Sigmoid colon (tissue), 7 donors: ENCODE measurements around the gene ATP1A1. TPM values are rescaled to one million over a fixed set of nuclear protein-coding genes. Genes with fewer than 3 reads are reported as not detected.

Experiments
- DNase-seq: peaks from one replicate; pipeline ENCODE4 v3.0.0-alpha.2; 2019
- H3K27ac ChIP-seq, 4 donors: fragments of 200-600 bp; sonication (generic); one replicate each; pipeline ENCODE4 v1.5.1; 2016 to 2019; ENCODE audit warnings: mild to moderate bottlenecking in 1 of 4
- H3K27me3 ChIP-seq, 3 donors: fragments of 200-600 bp; sonication (generic); one replicate each; pipeline ENCODE4 v1.5.1; 2019; ENCODE audit warnings: mild to moderate bottlenecking in 1 of 3
- H3K36me3 ChIP-seq, 4 donors: fragments of 200-600 bp; sonication (generic); one replicate each; pipeline ENCODE4 v1.5.1; 2016 to 2019
- H3K4me1 ChIP-seq, 4 donors: fragments of 200-600 bp; sonication (generic); one replicate each; pipeline ENCODE4 v1.5.1; 2017 to 2019
- H3K4me3 ChIP-seq, 4 donors: fragments of 200-600 bp; sonication (generic); one replicate each; pipeline ENCODE4 v1.5.1; 2017 to 2019; ENCODE audit warnings: mild to moderate bottlenecking in 2 of 4, moderate library complexity in 1 of 4
- H3K9me3 ChIP-seq, 4 donors: fragments of 200-600 bp in 3 of 4; sonication (generic) in 3 of 4; one replicate each; pipeline versions ENCODE4 v1.5.1 to v1.6.1; 2013 to 2019
- CTCF ChIP-seq, 4 experiments: fragments of 450-650 bp in 3 of 4; fragments of 200-600 bp in 1 of 4; IDR thresholded peaks; one replicate each; pipeline ENCODE4 v1.5.1; 2016 to 2019; ENCODE audit warnings: antibody characterized with exemption in 4 of 4, mild to moderate bottlenecking in 3 of 4, moderate library complexity in 2 of 4
- EP300 ChIP-seq, 4 donors: sonication (generic); formaldehyde crosslinking; IDR thresholded peaks; one replicate each; pipeline ENCODE4 v1.6.1; 2017; ENCODE audit warnings: antibody characterized with exemption in 4 of 4
- POLR2A ChIP-seq, 2 donors: fragments of 450-650 bp; IDR thresholded peaks; one replicate each; pipeline ENCODE4 v1.6.1; 2016; ENCODE audit warnings: antibody characterized with exemption in 2 of 2, mild to moderate bottlenecking in 2 of 2, moderate library complexity in 2 of 2
- POLR2AphosphoS5 ChIP-seq, 4 donors: sonication (generic); formaldehyde crosslinking; IDR thresholded peaks; one replicate each; pipeline ENCODE4 v1.6.1; 2017; ENCODE audit warnings: antibody characterized with exemption in 4 of 4
- WGBS, 2 donors: extraction: QIAGEN DNeasy Blood & Tissue Kit; methylation state at CpG; one replicate each; pipeline ENCODE4 v1.1.7; 2013; 5-methylcytosine and 5-hydroxymethylcytosine counted together
- intact Hi-C: fragments of 100-400 bp; cut with DNase I; formaldehyde crosslinking; loops from one replicate; pipeline ENCODE4 v1.15.1; 2023
- polyA plus RNA-seq, 3 donors: library from polyadenylated mRNA; stranded (reverse); fragments of 200-250 nt; gene quantifications; one replicate each; pipeline ENCODE4 v1.2.3, GENCODE V29; 2013
- total RNA-seq, 4 donors: library from RNA; depleted of rRNA; stranded (reverse); fragments of >200 nt; gene quantifications; one replicate each; pipeline ENCODE4 v1.1.0, GENCODE V29; 2016
- donor health status: healthy with polysubstance abuse.
- donor health status: Bipolar disorder and iron deficiency.
- donor health status: healthy.

Gene ATP1A1
- total and polyA plus RNA-seq, 7 donors: 88.6 to 1,099 (median 101) TPM

GRCh38 chr1:116372191-116372590 is 853 bp upstream of the ATP1A1 start:
- peaks cover 0 to 39% (median 33%) of the 10 kb centered on the region in 4 donors for H3K4me1 ChIP-seq
- WGBS, 2 donors: 14 to 29% methylated on average over 11 of the region's 11 CpGs
- H3K9me3 ChIP-seq: no peaks in the 10 kb centered on the region
- DNase-seq: no peak
- TF ChIP-seq EP300 (IDR thresholded peaks at IDR 0.05) (no peak), POLR2A (IDR thresholded peaks at IDR 0.05) (no peak), POLR2AphosphoS5 (IDR thresholded peaks at IDR 0.05) (no peak), CTCF (IDR thresholded peaks at IDR 0.05) (no peak)
- H3K27ac ChIP-seq: peak overlapping the region; percentile 80 to 98 (median 95)
- intact Hi-C loops: loop anchor here (10.0 kb wide), 2 partner anchors 207 to 543 kb away; no protein-coding TSS in a partner anchor
- no peaks in the 10 kb centered on the region for H3K36me3 ChIP-seq
- H3K27me3 ChIP-seq: no peaks in the 10 kb centered on the region
- H3K4me3 ChIP-seq: peak overlapping the region in 3 of 4 donors; percentile 63 to 99 (median 98)

GRCh38 chr1:116373431-116374352 is 648 bp downstream of the ATP1A1 start:
- 1% methylated on average over 84 of the region's 84 CpGs for WGBS, 2 donors
- DNase-seq: peak; percentile 88
- Histone ChIP-seq H3K9me3 (no peaks in the 10 kb centered on the region), H3K36me3 (no peaks in the 10 kb centered on the region), H3K27me3 (no peaks in the 10 kb centered on the region), H3K27ac (peak overlapping the region; percentile 80 to 98 (median 95)), H3K4me1 (peaks cover 0 to 53% (median 48%) of the 10 kb centered on the region in 4 donors), H3K4me3 (peak overlapping the region; percentile 63 to 99 (median 96))
- TF ChIP-seq EP300 (IDR thresholded peaks at IDR 0.05) (peak in 1 of 4 donors; percentile 2), POLR2A (IDR thresholded peaks at IDR 0.05) (peak; percentile 23 to 56), CTCF (IDR thresholded peaks at IDR 0.05) (no peak), POLR2AphosphoS5 (IDR thresholded peaks at IDR 0.05) (peak in 3 of 4 donors; percentile 69 to 74 (median 73))
- intact Hi-C loops: loop anchor here (10.0 kb wide), 2 partner anchors 209 to 541 kb away; no protein-coding TSS in a partner anchor

DNA sequence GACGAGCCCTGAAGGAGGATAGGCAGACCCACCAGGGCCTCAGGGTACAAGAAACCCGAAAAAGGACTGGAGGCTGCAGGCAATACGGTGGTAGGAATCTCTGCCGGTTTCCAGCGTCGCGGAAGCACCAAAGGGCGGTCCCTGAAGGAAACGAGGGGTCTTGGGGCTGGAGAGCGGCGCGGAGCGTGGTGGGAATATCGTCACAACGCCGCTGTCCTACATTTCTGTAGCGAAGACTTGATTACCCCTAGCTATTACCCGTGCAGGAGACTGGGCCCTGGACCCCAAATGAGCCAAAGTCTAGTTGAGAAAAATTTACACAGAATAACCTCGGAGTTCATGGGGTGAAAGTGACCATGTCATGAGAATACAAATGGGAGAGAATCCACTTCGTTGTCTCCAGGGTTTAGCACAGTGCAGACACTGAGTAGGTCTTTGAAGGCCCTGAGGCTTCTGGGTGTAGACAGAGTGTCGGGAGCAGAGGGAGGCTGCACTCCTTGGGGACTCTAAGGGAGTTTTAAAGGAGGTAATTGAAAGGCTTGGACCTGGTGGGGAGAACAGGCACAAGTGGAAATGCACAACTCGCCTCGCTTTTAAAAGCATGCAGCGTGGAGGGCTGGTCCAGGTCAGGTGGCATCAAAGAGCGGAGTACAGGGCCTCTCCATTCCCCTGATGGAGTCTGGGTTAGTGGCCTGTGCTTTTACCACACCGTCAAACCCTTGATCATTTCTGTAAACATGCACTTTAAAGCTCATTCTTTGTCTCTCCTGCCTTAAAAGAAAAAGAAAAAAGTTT is 1.5 kb downstream of the ATP1A1 start:
- no peak for DNase-seq
- H3K27me3 ChIP-seq: no peaks in the 10 kb centered on the region
- H3K36me3 ChIP-seq: no peaks in the 10 kb centered on the region
- peak overlapping the region; percentile 80 to 98 (median 95) for H3K27ac ChIP-seq
- intact Hi-C loops: loop anchor here (5.0 to 10.0 kb wide), 3 partner anchors 198 to 540 kb away; partner anchors contain the start of gene CD58
- TF ChIP-seq EP300 (IDR thresholded peaks at IDR 0.05) (no peak), POLR2A (IDR thresholded peaks at IDR 0.05) (no peak), POLR2AphosphoS5 (IDR thresholded peaks at IDR 0.05) (no peak), CTCF (IDR thresholded peaks at IDR 0.05) (no peak)
- H3K4me3 ChIP-seq: peak overlapping the region; percentile 63 to 99 (median 96)
- peaks cover 0 to 62% (median 57%) of the 10 kb centered on the region in 4 donors for H3K4me1 ChIP-seq
- 4 to 19% methylated on average over 26 of the region's 26 CpGs for WGBS, 2 donors
- no peaks in the 10 kb centered on the region for H3K9me3 ChIP-seq

DNA sequence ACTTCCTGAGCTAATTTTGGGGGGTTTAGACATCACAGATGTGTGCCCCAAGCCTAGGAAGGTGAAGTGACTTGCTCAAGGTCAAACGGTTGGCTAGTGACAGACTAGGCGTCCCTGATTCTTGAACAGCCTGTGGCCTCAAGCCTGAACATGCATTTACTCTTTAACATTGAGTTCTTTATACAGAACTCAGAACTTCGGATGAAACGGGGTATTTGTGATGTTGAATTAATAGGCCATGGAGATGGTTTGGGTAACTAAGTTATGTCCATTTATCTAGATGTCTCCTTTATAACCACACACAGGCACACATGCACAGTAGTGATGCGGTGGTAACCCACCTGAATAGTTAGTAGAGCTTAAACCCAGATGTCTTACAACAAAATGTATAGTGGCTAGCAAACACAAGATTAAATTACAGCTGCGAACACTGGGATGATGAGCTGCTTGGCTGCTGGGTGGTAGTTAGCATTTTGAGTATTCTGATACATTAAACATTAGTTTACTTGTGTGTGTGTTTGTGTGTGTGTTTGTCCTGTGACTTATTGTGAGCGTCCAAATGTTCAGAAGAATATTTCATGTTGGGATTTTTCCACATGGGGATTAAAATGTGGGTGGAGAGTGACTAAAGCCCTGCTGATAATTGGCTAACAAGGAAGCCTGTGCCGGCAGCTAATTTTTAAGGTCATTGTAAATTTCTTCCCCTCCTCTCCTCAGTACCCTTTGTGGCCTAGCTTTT is 2.3 kb downstream of the ATP1A1 start:
- Histone ChIP-seq H3K27ac (peak overlapping the region; percentile 80 to 98 (median 95)), H3K27me3 (no peaks in the 10 kb centered on the region), H3K36me3 (no peaks in the 10 kb centered on the region), H3K9me3 (no peaks in the 10 kb centered on the region), H3K4me3 (peak overlapping the region; percentile 63 to 99 (median 96)), H3K4me1 (peaks cover 0 to 69% (median 64%) of the 10 kb centered on the region in 4 donors)
- WGBS, 2 donors: 11 to 41% methylated on average over 8 of the region's 8 CpGs
- TF ChIP-seq POLR2A (IDR thresholded peaks at IDR 0.05): no peak
- no peak for TF ChIP-seq CTCF (IDR thresholded peaks at IDR 0.05)
- TF ChIP-seq EP300 (IDR thresholded peaks at IDR 0.05): no peak
- TF ChIP-seq POLR2AphosphoS5 (IDR thresholded peaks at IDR 0.05): no peak
- DNase-seq: no peak
- intact Hi-C loops: loop anchor here (5.0 to 10.0 kb wide), 3 partner anchors 197 to 539 kb away; partner anchors contain the start of gene CD58
